Ectodermal cell (in vitro differentiated cells): Measurements from ENCODE around the gene RANBP1.

ENCODE experiments used
- H3K27ac ChIP-seq: 2 replicates; pipeline ENCODE4 v1.7.0; 2013; ENCODE audit warnings: mild to moderate bottlenecking, low read depth, low read length; ENCODE audit not compliant: insufficient read depth, poor library complexity, severe bottlenecking
- H3K27me3 ChIP-seq: 2 replicates; pipeline ENCODE4 v1.7.0; 2013; ENCODE audit warnings: mild to moderate bottlenecking, low read length; ENCODE audit not compliant: insufficient read depth, control insufficient read depth, poor library complexity, severe bottlenecking
- H3K36me3 ChIP-seq: one replicate; pipeline ENCODE4 v1.7.0; 2013; ENCODE audit warnings: low read length; ENCODE audit not compliant: control insufficient read depth, insufficient read depth
- H3K4me1 ChIP-seq: one replicate; pipeline ENCODE4 v1.7.0; 2013; ENCODE audit warnings: low read length; ENCODE audit not compliant: control insufficient read depth, insufficient read depth
- H3K4me3 ChIP-seq: 2 replicates; pipeline ENCODE4 v1.7.0; 2013; ENCODE audit warnings: low read depth, low read length, control low read depth; ENCODE audit not compliant: insufficient read depth
- H3K9me3 ChIP-seq: 2 replicates; pipeline ENCODE4 v1.7.0; 2013; ENCODE audit warnings: mild to moderate bottlenecking, low read length, moderate library complexity; ENCODE audit not compliant: control insufficient read depth
- WGBS, 2 experiments: methylation state at CpG; one replicate each; pipeline ENCODE4 v1.1.7; 2013; ENCODE audit warnings: missing lambda C conversion rate in 2 of 2; 5-methylcytosine and 5-hydroxymethylcytosine counted together

Gene RANBP1

GRCh38 chr22:20116951-20117632 is 1.2 kb downstream of the RANBP1 start, which contains the start of gene TRMT2A:
Gene TRMT2A (minus strand): TSS chr22:20117226. CDS start chr22:20116906, 320 bp downstream.
- Histone ChIP-seq H3K9me3 (no peaks in the 10 kb centered on the region), H3K36me3 (peaks cover 33% of the 10 kb centered on the region), H3K4me1 (peaks cover 20% of the 10 kb centered on the region), H3K27ac (peak within 1 kb of the TSS; percentile 82), H3K4me3 (peak within 1 kb of the TSS; percentile 98), H3K27me3 (no peaks in the 10 kb centered on the region)
- WGBS, 2 experiments, result 0 to 1% methylated on average over 88 of the region's 88 CpGs

GRCh38 chr22:20117633-20118299 is 1.9 kb downstream of the RANBP1 start:
- H3K9me3 ChIP-seq, result no peaks in the 10 kb centered on the region
- WGBS, 2 experiments, result 0% methylated on average over 66 of the region's 66 CpGs
- H3K4me3 ChIP-seq, result peak overlapping the region; percentile 98
- H3K4me1 ChIP-seq, result peaks cover 20% of the 10 kb centered on the region
- no peaks in the 10 kb centered on the region for H3K27me3 ChIP-seq
- peaks cover 36% of the 10 kb centered on the region for H3K36me3 ChIP-seq
- H3K27ac ChIP-seq, result peak overlapping the region; percentile 60

GRCh38 chr22:20118300-20119020 is 2.6 kb downstream of the RANBP1 start:
- no peaks in the 10 kb centered on the region for H3K27me3 ChIP-seq
- H3K27ac ChIP-seq, result no peak overlapping the region
- H3K4me1 ChIP-seq, result peaks cover 20% of the 10 kb centered on the region
- H3K9me3 ChIP-seq, result no peaks in the 10 kb centered on the region
- peak overlapping the region; percentile 98 for H3K4me3 ChIP-seq
- WGBS, 2 experiments, result 22 to 26% methylated on average over 8 of the region's 8 CpGs
- H3K36me3 ChIP-seq, result peaks cover 37% of the 10 kb centered on the region

- 95 to 96% methylated on average over 22 of the region's 22 CpGs for WGBS, 2 experiments
- no peaks in the 10 kb centered on the region for H3K27me3 ChIP-seq
Observed at GRCh38 chr22:20121856-20122415, 6.0 kb downstream of the RANBP1 start.

GRCh38 chr22:20123366-20124082 is 7.6 kb downstream of the RANBP1 start:
- Histone ChIP-seq H3K4me3 (no peak overlapping the region), H3K27me3 (no peaks in the 10 kb centered on the region), H3K9me3 (no peaks in the 10 kb centered on the region), H3K27ac (no peak overlapping the region), H3K36me3 (peaks cover 65% of the 10 kb centered on the region), H3K4me1 (peaks cover 12% of the 10 kb centered on the region)
- 97% methylated on average over 13 of the region's 13 CpGs for WGBS, 2 experiments

More at GRCh38 chr22:20121856-20122415, 6.0 kb downstream of the RANBP1 start:
- no peak overlapping the region for H3K27ac ChIP-seq
- no peaks in the 10 kb centered on the region for H3K9me3 ChIP-seq
- H3K4me1 ChIP-seq, result peaks cover 12% of the 10 kb centered on the region
- H3K4me3 ChIP-seq, result no peak overlapping the region
- peaks cover 62% of the 10 kb centered on the region for H3K36me3 ChIP-seq

GRCh38 chr22:20124083-20124787 is 8.3 kb downstream of the RANBP1 start:
- Histone ChIP-seq H3K9me3 (no peaks in the 10 kb centered on the region), H3K36me3 (peaks cover 63% of the 10 kb centered on the region), H3K4me1 (peaks cover 5% of the 10 kb centered on the region), H3K27me3 (no peaks in the 10 kb centered on the region), H3K4me3 (no peak overlapping the region), H3K27ac (no peak overlapping the region)
- 95 to 97% methylated on average over 11 of the region's 11 CpGs for WGBS, 2 experiments

- Histone ChIP-seq H3K9me3 (no peaks in the 10 kb centered on the region), H3K27ac (no peak overlapping the region), H3K4me3 (no peak overlapping the region), H3K36me3 (peaks cover 52% of the 10 kb centered on the region), H3K4me1 (no peaks in the 10 kb centered on the region), H3K27me3 (no peaks in the 10 kb centered on the region)
- 96 to 97% methylated on average over 32 of the region's 32 CpGs for WGBS, 2 experiments
Observed at GRCh38 chr22:20125201-20126174, 9.6 kb downstream of the RANBP1 start.

- WGBS, 2 experiments, result 95 to 96% methylated on average over 19 of the region's 19 CpGs
- H3K9me3 ChIP-seq, result no peaks in the 10 kb centered on the region
- no peak overlapping the region for H3K4me3 ChIP-seq
- H3K36me3 ChIP-seq, result peaks cover 43% of the 10 kb centered on the region
- no peaks in the 10 kb centered on the region for H3K4me1 ChIP-seq
- H3K27ac ChIP-seq, result no peak overlapping the region
- no peaks in the 10 kb centered on the region for H3K27me3 ChIP-seq
Observed at GRCh38 chr22:20126284-20127029, 10.6 kb downstream of the RANBP1 start.
